HT1080 (cell line): ENCODE data around the gene PTPN1. TPM values are rescaled to one million over a fixed set of nuclear protein-coding genes. Genes with fewer than 3 reads are reported as not detected.

Source experiments
- DNase-seq: peaks from one replicate; pipeline ENCODE4 v3.0.0-alpha.2; 2015; ENCODE audit warnings: low read depth
- small RNA-seq: library from RNA; depleted of rRNA; stranded (forward); fragments of <200 nt; gene quantifications from one replicate; pipeline ENCODE3, GENCODE V24; 2014
- total RNA-seq: library from RNA; depleted of rRNA; stranded (reverse); fragments of >200 nt; shearing (Covaris generic); gene quantifications from 2 replicates; pipeline ENCODE4 v1.2.3, GENCODE V29; 2014; rRNA removed

PTPN1 gene
- total RNA-seq, 1 experiment from 2014 or later: 47.6 TPM

- no peak for DNase-seq
Observed at GRCh38 chr20:50632701-50633100, 122.5 kb downstream of the PTPN1 start.

GRCh38 chr20:50633361-50633760 is 123.2 kb downstream of the PTPN1 start:
- DNase-seq: no peak

GRCh38 chr20:50634191-50634590 is 124.0 kb downstream of the PTPN1 start:
- no peak for DNase-seq

Small RNA genes within 50 kb of the gene (small RNA-seq; reads per million reads assigned to genes)
- gene COX6CP2 (not detected), gene MIR1302-5 (not detected), gene MIR645 (not detected), gene RF00019 (not detected)

Other genes starting within 250 kb of the PTPN1 start
- not detected in 2 replicates for gene RIPOR3, start 181.2 kb downstream of the PTPN1 start, total RNA-seq
- gene PARD6B, start 221.2 kb downstream of the PTPN1 start, total RNA-seq: 2.1 and 3.1 TPM in 2 replicates